PC-3 (cell line): ENCODE measurements around the gene ING2. TPM values are rescaled to one million over a fixed set of nuclear protein-coding genes. Genes with fewer than 3 reads are reported as not detected.
A peak's percentile ranks its signal among the peaks of the same experiment; 100 is the strongest.

Experiments used
- ATAC-seq: fragments of 200-7000 bp; cut with Tn5 transposase; 2 replicates; pipeline ENCODE4 v1.9.1; 2020; ENCODE audit warnings: mild to moderate bottlenecking, moderate library complexity
- BruUV-seq: library from RNA; stranded (reverse); fragments of 400-500 nt; replicated peaks from 2 replicates; lab custom pipeline; 2021; lab: Mats Ljungman, UMichigan
- CTCF ChIA-PET: fragments of 300-600 bp; sonication (Branson Sonifier 250); formaldehyde crosslinking; loops from one replicate; lab custom pipeline; 2022; ENCODE audit warnings: antibody characterized with exemption; lab: Charles Lee
- POLR2A ChIA-PET: fragments of 300-600 bp; sonication (Branson Sonifier 250); formaldehyde crosslinking; loops from one replicate; lab custom pipeline; 2022; ENCODE audit warnings: antibody characterized with exemption; ENCODE audit not compliant: unreplicated experiment; lab: Charles Lee
- DNase-seq: peaks from one replicate; pipeline ENCODE4 v3.0.0-alpha.2; 2015
- H2AFZ ChIP-seq: fragments of 300-600 bp; sonication (generic); 2 replicates; pipeline ENCODE4 v1.6.0; 2016; ENCODE audit warnings: antibody characterized with exemption, low read length
- H3F3A ChIP-seq: fragments of 300-600 bp; sonication (generic); one replicate; pipeline ENCODE4 v1.6.0; 2017; ENCODE audit warnings: antibody characterized with exemption, low read length, control low read depth, mild to moderate bottlenecking; ENCODE audit not compliant: unreplicated experiment
- H3K27ac ChIP-seq: fragments of 300-600 bp; sonication (generic); 2 replicates; pipeline ENCODE4 v1.5.1; 2016; ENCODE audit warnings: mild to moderate bottlenecking, low read length
- H3K27me3 ChIP-seq: fragments of 300-600 bp; sonication (generic); 2 replicates; pipeline ENCODE4 v1.6.1; 2016; ENCODE audit warnings: low read length, mixed read lengths
- H3K36me3 ChIP-seq: fragments of 300-600 bp; sonication (generic); 2 replicates; pipeline ENCODE4 v1.6.1; 2016; ENCODE audit warnings: low read depth, mixed run types, low read length, mixed read lengths
- H3K4me1 ChIP-seq: fragments of 300-600 bp; sonication (generic); 2 replicates; pipeline ENCODE4 v1.5.1; 2016; ENCODE audit warnings: low read length; ENCODE audit not compliant: insufficient read depth
- H3K4me2 ChIP-seq: fragments of 300-600 bp; sonication (generic); 2 replicates; pipeline ENCODE4 v1.6.0; 2016; ENCODE audit warnings: low read length
- H3K4me3 ChIP-seq: fragments of 300-600 bp; sonication (generic); 2 replicates; pipeline ENCODE4 v1.5.1; 2016; ENCODE audit warnings: mild to moderate bottlenecking, low read length, mixed read lengths
- H3K79me2 ChIP-seq: fragments of 300-600 bp; sonication (generic); 2 replicates; pipeline ENCODE4 v1.6.1; 2017; ENCODE audit warnings: low read length, mixed read lengths
- H3K9ac ChIP-seq: fragments of 300-600 bp; sonication (generic); 2 replicates; pipeline ENCODE4 v1.6.0; 2016; ENCODE audit warnings: mild to moderate bottlenecking, low read length
- H3K9me2 ChIP-seq: fragments of 300-600 bp; sonication (generic); replicated peaks from 2 replicates; pipeline ENCODE4 v1.6.1; 2016; ENCODE audit warnings: mixed run types, low read length, mixed read lengths
- H3K9me3 ChIP-seq: fragments of 300-600 bp; sonication (generic); 2 replicates; pipeline ENCODE4 v1.6.1; 2016; ENCODE audit warnings: low read length, mixed read lengths
- H4K20me1 ChIP-seq: fragments of 300-600 bp; sonication (generic); 2 replicates; pipeline ENCODE4 v1.6.1; 2016; ENCODE audit warnings: low read length, mixed read lengths
- CTCF ChIP-seq: fragments of 300-600 bp; sonication (generic); conservative IDR thresholded peaks from 2 replicates; pipeline ENCODE4 v1.5.1; 2017; ENCODE audit warnings: antibody characterized with exemption, low read depth, mild to moderate bottlenecking, low read length
- EZH2 ChIP-seq: fragments of 300-600 bp; sonication (generic); IDR thresholded peaks from one replicate; pipeline ENCODE4 v1.6.1; 2017; ENCODE audit warnings: antibody characterized with exemption, mild to moderate bottlenecking, low read length; ENCODE audit not compliant: unreplicated experiment
- EZH2phosphoT487 ChIP-seq: fragments of 300-600 bp; sonication (generic); IDR thresholded peaks from 2 replicates; pipeline ENCODE4 v1.6.1; 2018; ENCODE audit warnings: mild to moderate bottlenecking, antibody characterized with exemption, low read length, borderline replicate concordance
- intact Hi-C: fragments of 100-400 bp; cut with micrococcal nuclease; formaldehyde crosslinking; loops from 2 replicates; pipeline ENCODE4 v1.9.0; 2023
- total RNA-seq: library from RNA; depleted of rRNA; stranded (reverse); fragments of >200 nt; gene quantifications from 2 replicates; pipeline ENCODE4 v1.2.3, GENCODE V29; 2014

Gene ING2
- total RNA-seq, 1 experiment from 2014 or later, result 17.3 TPM

GRCh38 chr4:183505611-183506388 is 942 bp downstream of the ING2 start:
- CTCF ChIA-PET, result no interaction called here
- no peaks in the 10 kb centered on the region for H3K9me2 ChIP-seq
- peaks cover 64% of the 10 kb centered on the region for H3K79me2 ChIP-seq
- intact Hi-C loops, result loop anchor here (2.0 to 10.0 kb wide), 2 partner anchors 61 to 99 kb away; partner anchors contain the start of gene CDKN2AIP
- H3F3A ChIP-seq, result no peaks in the 10 kb centered on the region
- peak overlapping the region; percentile 77 for H2AFZ ChIP-seq
- POLR2A ChIA-PET, result interaction anchor here (0.6 kb wide), 1 partner anchor 159 kb away, joined by 4 read pairs; no protein-coding TSS in a partner anchor
- H4K20me1 ChIP-seq, result no peaks in the 10 kb centered on the region; the same call in 1 of the 2 replicates
- H3K4me3 ChIP-seq, result peak overlapping the region; percentile 93
- TF ChIP-seq CTCF, result no peak
- no peak for TF ChIP-seq EZH2phosphoT487
- no peak for TF ChIP-seq EZH2
- H3K9me3 ChIP-seq, result no peaks in the 10 kb centered on the region
- no peaks in the 10 kb centered on the region for H3K27me3 ChIP-seq
- no TSS peak for BruUV-seq
- H3K27ac ChIP-seq, result peak overlapping the region; percentile 83
- peak; percentile 21 for ATAC-seq
- peaks cover 14% of the 10 kb centered on the region for H3K4me1 ChIP-seq
- H3K36me3 ChIP-seq, result peaks cover 6% of the 10 kb centered on the region
- H3K4me2 ChIP-seq, result peak overlapping the region; percentile 98
- DNase-seq, result peak; percentile 71
- H3K9ac ChIP-seq, result peak overlapping the region; percentile 87

- no peak for TF ChIP-seq CTCF
- TF ChIP-seq EZH2, result no peak
- TF ChIP-seq EZH2phosphoT487, result no peak
- intact Hi-C loops, result loop anchor here (10.0 kb wide), 1 partner anchor 98 kb away; no protein-coding TSS in a partner anchor
- Histone ChIP-seq H3K4me1 (peaks cover 14% of the 10 kb centered on the region), H3K27me3 (no peaks in the 10 kb centered on the region), H3K9me3 (no peaks in the 10 kb centered on the region), H3K4me3 (peak overlapping the region; percentile 93), H3K4me2 (peak overlapping the region; percentile 98), H3K9ac (peak overlapping the region; percentile 87), H3K27ac (peak overlapping the region; percentile 83), H3K9me2 (no peaks in the 10 kb centered on the region), H3K36me3 (peaks cover 11% of the 10 kb centered on the region), H4K20me1 (no peaks in the 10 kb centered on the region; the same call in 1 of the 2 replicates), H3F3A (no peaks in the 10 kb centered on the region), H3K79me2 (peaks cover 63% of the 10 kb centered on the region), H2AFZ (peak overlapping the region; percentile 77)
- ChIA-PET POLR2A (interaction anchor here (0.6 kb wide), 1 partner anchor 158 kb away, joined by 4 read pairs; no protein-coding TSS in a partner anchor), CTCF (no interaction called here)
- no peak for DNase-seq
- BruUV-seq, result TSS peak; percentile 58
- ATAC-seq, result no peak
Observed at GRCh38 chr4:183506389-183506735, 1.5 kb downstream of the ING2 start.
